ENCODE data around the gene TDG. TPM values are rescaled to one million over a fixed set of nuclear protein-coding genes. Genes with fewer than 3 reads are reported as not detected.

Gene TDG
- total RNA-seq, 2 experiments from 2014 or later = 35.4 to 37.2 TPM

GRCh38 chr12:103933237-103933636 lies 32.4 kb upstream of the TDG start:
- peaks cover 52% of the 10 kb centered on the region for H3K4me1 Mint-ChIP-seq
- peaks cover 70% of the 10 kb centered on the region for H3K36me3 Mint-ChIP-seq (ENCODE audit: low read depth)
- H3K9me3 Mint-ChIP-seq (ENCODE audit: low read depth) = no peaks in the 10 kb centered on the region
- intact Hi-C loops (cut with DNase I, micrococcal nuclease) = loop anchor here in 1 of 2 experiments (5.0 kb wide), 1 partner anchor 129 kb away; the partner anchor contains the start of gene HCFC2
- DNase-seq (no peak), ATAC-seq (no peak)
- CTCF ChIA-PET = no interaction called here
- no peak overlapping the region for H3K27ac Mint-ChIP-seq
- peak overlapping the region; percentile 26 for H3K4me3 Mint-ChIP-seq
- H3K27me3 Mint-ChIP-seq = no peaks in the 10 kb centered on the region
- POLR2A ChIA-PET = no interaction called here

- ATAC-seq (no peak), DNase-seq (no peak)
- Mint-ChIP-seq H3K27ac (peak overlapping the region; percentile 65), H3K4me3 (no peak overlapping the region), H3K9me3 (ENCODE audit: low read depth) (no peaks in the 10 kb centered on the region), H3K4me1 (peaks cover 63% of the 10 kb centered on the region), H3K36me3 (ENCODE audit: low read depth) (peaks cover 81% of the 10 kb centered on the region), H3K27me3 (no peaks in the 10 kb centered on the region)
- CTCF ChIA-PET = interaction anchor here (0.8 to 1.7 kb wide), 8 partner anchors 9 to 188 kb away, joined by 3 to 6 read pairs (median 4); partner anchors contain the start of gene TDG
- POLR2A ChIA-PET = no interaction called here
- intact Hi-C loops (cut with DNase I, micrococcal nuclease) = no loop called here
Observed at GRCh38 chr12:103936679-103937078, 29.0 kb upstream of the TDG start.

DNA sequence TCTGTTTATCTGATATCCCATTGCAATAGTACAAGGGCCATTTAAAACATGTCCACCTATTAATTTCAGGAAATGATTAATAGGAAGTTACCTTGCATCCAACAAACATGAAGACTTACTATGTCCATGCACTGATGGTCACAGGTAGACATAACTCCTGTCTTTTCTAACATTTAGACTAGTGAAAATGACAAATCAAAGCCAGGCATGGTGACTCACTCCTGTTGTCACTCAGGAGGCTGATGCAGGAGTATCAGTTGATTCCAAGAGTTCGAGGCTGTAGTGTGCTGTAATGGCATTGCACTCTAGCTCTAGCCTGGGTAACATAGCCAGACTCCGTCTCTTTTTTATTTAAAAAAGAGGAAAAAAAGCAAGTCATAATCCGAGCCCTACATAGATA lies 20.7 kb upstream of the TDG start:
- Mint-ChIP-seq H3K9me3 (ENCODE audit: low read depth) (no peaks in the 10 kb centered on the region), H3K4me1 (peaks cover 64% of the 10 kb centered on the region), H3K4me3 (no peak overlapping the region), H3K27ac (peak overlapping the region; percentile 60), H3K36me3 (ENCODE audit: low read depth) (peaks cover 92% of the 10 kb centered on the region), H3K27me3 (no peaks in the 10 kb centered on the region)
- ChIA-PET CTCF (interaction anchor here (0.6 to 1.0 kb wide), 4 partner anchors 9 to 167 kb away, joined by 3 read pairs; no protein-coding TSS in a partner anchor), POLR2A (no interaction called here)
- peak; percentile 67 for ATAC-seq
- no peak for DNase-seq
- intact Hi-C loops (cut with DNase I, micrococcal nuclease) = no loop called here

GRCh38 chr12:103947871-103948555 lies 17.7 kb upstream of the TDG start:
- no peaks in the 10 kb centered on the region for H3K27me3 Mint-ChIP-seq
- peaks cover 65% of the 10 kb centered on the region for H3K4me1 Mint-ChIP-seq
- no peak for DNase-seq
- H3K4me3 Mint-ChIP-seq = no peak overlapping the region
- POLR2A ChIA-PET = no interaction called here
- ATAC-seq = no peak
- CTCF ChIA-PET = interaction anchor here (1.9 to 2.5 kb wide), 2 partner anchors 8 to 18 kb away, joined by 9 to 15 read pairs; partner anchors contain the start of gene TDG
- H3K36me3 Mint-ChIP-seq (ENCODE audit: low read depth) = peaks cover 82% of the 10 kb centered on the region
- H3K27ac Mint-ChIP-seq = peak overlapping the region; percentile 72
- H3K9me3 Mint-ChIP-seq (ENCODE audit: low read depth) = no peaks in the 10 kb centered on the region
- intact Hi-C loops (cut with DNase I, micrococcal nuclease) = no loop called here

GRCh38 chr12:103948746-103949406 lies 16.8 kb upstream of the TDG start:
- Mint-ChIP-seq H3K27ac (peak overlapping the region; percentile 72), H3K4me3 (no peak overlapping the region), H3K4me1 (peaks cover 69% of the 10 kb centered on the region), H3K36me3 (ENCODE audit: low read depth) (peaks cover 83% of the 10 kb centered on the region), H3K9me3 (ENCODE audit: low read depth) (no peaks in the 10 kb centered on the region), H3K27me3 (no peaks in the 10 kb centered on the region)
- intact Hi-C loops (cut with DNase I, micrococcal nuclease) = no loop called here
- no peak for ATAC-seq
- ChIA-PET POLR2A (no interaction called here), CTCF (interaction anchor here (1.7 to 2.5 kb wide), 4 partner anchors 9 to 17 kb away, joined by 3 to 15 read pairs (median 7); partner anchors contain the start of gene TDG)
- no peak for DNase-seq

DNA sequence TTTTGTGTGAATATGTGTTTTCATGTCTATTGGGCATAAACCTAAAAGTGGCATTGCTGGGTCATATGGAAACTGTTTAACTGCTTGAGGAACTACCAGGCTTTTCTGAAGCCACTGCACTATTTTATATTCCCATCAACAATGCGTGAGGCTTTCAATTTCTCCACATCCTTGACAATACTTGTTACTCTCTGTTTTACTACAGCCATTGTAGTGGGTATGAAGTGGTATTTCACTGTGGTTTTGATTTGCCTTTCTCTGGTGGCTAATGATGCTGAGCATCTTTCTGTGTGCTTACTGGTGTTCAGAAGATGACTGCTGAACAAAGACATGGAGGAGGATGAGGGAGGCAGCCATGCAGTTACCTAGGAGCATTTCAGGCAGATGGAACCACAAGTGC lies 13.2 kb upstream of the TDG start:
- Mint-ChIP-seq H3K27ac (peak overlapping the region; percentile 97), H3K4me1 (peaks cover 61% of the 10 kb centered on the region), H3K4me3 (peak overlapping the region; percentile 5), H3K9me3 (ENCODE audit: low read depth) (no peaks in the 10 kb centered on the region), H3K36me3 (ENCODE audit: low read depth) (peaks cover 65% of the 10 kb centered on the region), H3K27me3 (no peaks in the 10 kb centered on the region)
- intact Hi-C loops (cut with DNase I, micrococcal nuclease) = loop anchor here (1.0 kb wide), 1 partner anchor 22 kb away; the partner anchor contains the start of gene HSP90B1 (in 2 of the 2)
- ATAC-seq (peak; percentile 53), DNase-seq (peak; percentile 30)
- ChIA-PET CTCF (interaction anchor here (1.0 to 2.3 kb wide), 3 partner anchors 10 to 22 kb away, joined by 3 to 10 read pairs (median 4); partner anchors contain the start of gene HSP90B1), POLR2A (interaction anchor here (0.8 to 2.2 kb wide), 2 partner anchors 11 to 13 kb away, joined by 4 to 9 read pairs; partner anchors contain the start of gene TDG)

DNA sequence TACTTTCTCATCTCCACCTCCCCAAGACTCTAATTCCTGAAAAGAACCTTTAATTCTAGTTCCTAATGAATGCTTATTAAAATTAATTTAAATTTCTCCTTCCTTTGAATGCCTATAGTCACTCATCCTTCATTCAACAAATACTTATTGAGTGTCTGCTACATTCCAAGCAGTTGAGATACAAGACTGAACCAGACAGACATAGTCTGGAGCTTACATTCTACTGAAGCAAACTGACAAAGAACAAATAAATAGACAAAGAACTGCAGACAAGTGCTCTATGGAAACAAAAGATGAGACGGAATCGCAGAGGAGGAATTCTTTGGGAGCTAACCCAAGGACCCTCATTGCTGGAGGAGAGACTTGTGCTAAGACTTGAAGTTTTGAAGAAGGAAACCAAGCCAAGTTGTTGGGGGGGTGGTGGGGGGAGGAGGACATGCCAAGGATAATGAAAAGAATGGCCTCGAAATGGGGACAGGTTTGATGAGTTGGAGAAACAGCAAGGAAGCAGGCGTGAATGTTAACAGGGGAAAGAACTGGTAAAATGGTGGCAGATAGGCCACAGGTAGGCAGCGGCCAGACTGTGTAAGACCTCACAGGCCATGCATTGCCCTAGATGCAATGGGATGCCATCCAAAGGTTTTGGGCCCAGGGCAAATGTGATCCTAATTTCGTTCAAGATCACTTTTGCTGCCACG lies 9.7 kb upstream of the TDG start:
- H3K36me3 Mint-ChIP-seq (ENCODE audit: low read depth) = peaks cover 32% of the 10 kb centered on the region
- DNase-seq (peak; percentile 18), ATAC-seq (no peak)
- H3K27me3 Mint-ChIP-seq = no peaks in the 10 kb centered on the region
- peak overlapping the region; percentile 95 for H3K4me3 Mint-ChIP-seq
- intact Hi-C loops (cut with DNase I, micrococcal nuclease) = loop anchor here in 1 of 2 experiments (2.0 kb wide), 1 partner anchor 115 kb away; the partner anchor contains the start of gene NT5DC3
- POLR2A ChIA-PET = interaction anchor here (0.6 to 3.6 kb wide), 5 partner anchors 10 to 72 kb away, joined by 3 to 41 read pairs (median 4); partner anchors contain the start of genes HSP90B1 and TDG
- H3K4me1 Mint-ChIP-seq = peaks cover 47% of the 10 kb centered on the region
- H3K27ac Mint-ChIP-seq = peak overlapping the region; percentile 94
- CTCF ChIA-PET = interaction anchor here (0.6 to 4.4 kb wide), 8 partner anchors 10 to 1111 kb away, joined by 3 to 32 read pairs (median 4); partner anchors contain the start of genes HSP90B1 and TDG
- no peaks in the 10 kb centered on the region for H3K9me3 Mint-ChIP-seq (ENCODE audit: low read depth)

- Mint-ChIP-seq H3K9me3 (ENCODE audit: low read depth) (no peaks in the 10 kb centered on the region), H3K4me1 (peaks cover 45% of the 10 kb centered on the region), H3K27me3 (no peaks in the 10 kb centered on the region), H3K4me3 (peak overlapping the region; percentile 95), H3K27ac (peak overlapping the region; percentile 94), H3K36me3 (ENCODE audit: low read depth) (peaks cover 32% of the 10 kb centered on the region)
- ATAC-seq (peak; percentile 0), DNase-seq (no peak)
- CTCF ChIA-PET = interaction anchor here (0.7 to 4.4 kb wide), 7 partner anchors 9 to 141 kb away, joined by 3 to 32 read pairs (median 5); partner anchors contain the start of genes HSP90B1 and TDG
- POLR2A ChIA-PET = interaction anchor here (0.6 to 3.6 kb wide), 5 partner anchors 9 to 48 kb away, joined by 3 to 41 read pairs (median 4); partner anchors contain the start of genes HSP90B1 and TDG
- intact Hi-C loops (cut with DNase I, micrococcal nuclease) = loop anchor here (1.0 to 2.0 kb wide), 5 partner anchors 9 to 116 kb away; partner anchors contain the start of genes HSP90B1 (in 2 of the 2), TDG (in 2 of the 2), HCFC2 (in 1 of the 2) and NT5DC3 (in 1 of the 2)
Observed at GRCh38 chr12:103956509-103957027, 9.1 kb upstream of the TDG start.

DNA sequence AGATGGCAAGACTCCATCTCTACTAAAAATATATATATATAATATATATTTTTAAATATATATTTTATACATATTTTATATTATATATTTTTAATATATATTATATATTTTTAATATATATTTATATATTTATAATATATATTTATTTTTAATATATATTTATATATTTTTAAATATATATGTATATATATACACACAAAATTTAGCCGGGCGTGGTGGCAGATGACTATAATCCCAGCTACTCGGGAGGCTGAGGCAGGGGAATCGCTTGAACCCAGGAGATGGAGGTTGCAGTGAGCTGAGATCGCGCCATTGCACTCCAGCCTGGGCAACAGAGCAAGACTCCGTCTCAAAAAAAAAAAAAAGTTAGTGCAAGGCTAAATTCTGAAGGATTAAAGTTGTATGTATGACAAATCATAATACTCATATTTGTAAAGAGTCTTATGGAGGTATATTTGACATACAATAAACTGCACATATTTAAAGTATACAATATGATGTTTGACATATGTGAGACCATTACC lies 7.7 kb upstream of the TDG start:
- Mint-ChIP-seq H3K27ac (peak overlapping the region; percentile 94), H3K4me3 (peak overlapping the region; percentile 95), H3K4me1 (peaks cover 38% of the 10 kb centered on the region), H3K9me3 (ENCODE audit: low read depth) (no peaks in the 10 kb centered on the region), H3K36me3 (ENCODE audit: low read depth) (peaks cover 23% of the 10 kb centered on the region), H3K27me3 (no peaks in the 10 kb centered on the region)
- ChIA-PET CTCF (no interaction called here), POLR2A (interaction anchor here (0.6 to 3.6 kb wide), 2 partner anchors 8 to 138 kb away, joined by 4 to 41 read pairs; partner anchors contain the start of gene TDG)
- intact Hi-C loops (cut with DNase I, micrococcal nuclease) = loop anchor here (1.0 to 2.0 kb wide), 5 partner anchors 7 to 117 kb away; partner anchors contain the start of genes HSP90B1 (in 2 of the 2), TDG (in 2 of the 2), HCFC2 (in 1 of the 2) and NT5DC3 (in 1 of the 2)
- ATAC-seq (no peak), DNase-seq (no peak)

DNA sequence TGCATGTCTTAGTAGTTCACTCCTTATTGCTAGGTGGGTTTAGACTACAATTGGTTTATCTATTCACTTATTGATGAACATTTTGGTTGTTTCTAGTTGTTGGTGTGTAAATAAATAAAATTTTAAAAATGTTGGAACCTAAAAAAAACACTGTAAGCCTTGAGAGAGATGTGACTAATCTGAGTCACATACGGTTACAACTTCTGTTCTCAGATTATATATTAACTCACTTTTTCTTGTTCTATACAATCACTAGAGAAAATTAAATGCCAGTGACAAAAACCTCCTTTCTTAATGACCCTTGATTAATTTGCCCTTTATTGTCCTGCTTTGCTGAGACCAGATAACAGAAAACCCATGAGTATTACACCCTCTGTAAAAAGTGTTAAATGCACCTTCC lies 7.1 kb upstream of the TDG start:
- intact Hi-C loops (cut with DNase I, micrococcal nuclease) = no loop called here

More for the DNA sequence above, 7.1 kb upstream of the TDG start:
- H3K9me3 Mint-ChIP-seq (ENCODE audit: low read depth) = no peaks in the 10 kb centered on the region
- DNase-seq (no peak), ATAC-seq (no peak)
- peaks cover 19% of the 10 kb centered on the region for H3K36me3 Mint-ChIP-seq (ENCODE audit: low read depth)
- no peak overlapping the region for H3K4me3 Mint-ChIP-seq
- no peak overlapping the region for H3K27ac Mint-ChIP-seq
- no peaks in the 10 kb centered on the region for H3K27me3 Mint-ChIP-seq
- ChIA-PET POLR2A (interaction anchor here (3.6 kb wide), 1 partner anchor 7 kb away, joined by 41 read pairs; the partner anchor contains the start of gene TDG), CTCF (interaction anchor here (1.6 kb wide), 1 partner anchor 151 kb away, joined by 4 read pairs; no protein-coding TSS in a partner anchor)
- peaks cover 36% of the 10 kb centered on the region for H3K4me1 Mint-ChIP-seq

Data from activated CD4-positive, alpha-beta T cell treated with anti-CD3 and anti-CD28 coated beads for 36 hours (primary cell).